Breast epithelium (tissue), 3 donors: ENCODE measurements around the gene OR2T4.

Experiments
- POLR2A ChIP-seq: fragments of 450-650 bp; IDR thresholded peaks from one replicate; pipeline ENCODE4 v1.6.1; 2016; ENCODE audit warnings: antibody characterized with exemption, mild to moderate bottlenecking, moderate library complexity
- POLR2AphosphoS5 ChIP-seq, 3 donors: sonication (generic); formaldehyde crosslinking; IDR thresholded peaks; one replicate each; pipeline ENCODE4 v1.6.1; 2017; ENCODE audit warnings: antibody characterized with exemption in 3 of 3
- TF ChIP-seq, protein P1 (sequence below), 3 donors: fragments of 450-650 bp; IDR thresholded peaks; one replicate each; pipeline ENCODE4 v1.5.1; 2016 to 2017; ENCODE audit warnings: antibody characterized with exemption in 3 of 3, mild to moderate bottlenecking in 3 of 3, moderate library complexity in 3 of 3

- TF ChIP-seq, protein P1, sequence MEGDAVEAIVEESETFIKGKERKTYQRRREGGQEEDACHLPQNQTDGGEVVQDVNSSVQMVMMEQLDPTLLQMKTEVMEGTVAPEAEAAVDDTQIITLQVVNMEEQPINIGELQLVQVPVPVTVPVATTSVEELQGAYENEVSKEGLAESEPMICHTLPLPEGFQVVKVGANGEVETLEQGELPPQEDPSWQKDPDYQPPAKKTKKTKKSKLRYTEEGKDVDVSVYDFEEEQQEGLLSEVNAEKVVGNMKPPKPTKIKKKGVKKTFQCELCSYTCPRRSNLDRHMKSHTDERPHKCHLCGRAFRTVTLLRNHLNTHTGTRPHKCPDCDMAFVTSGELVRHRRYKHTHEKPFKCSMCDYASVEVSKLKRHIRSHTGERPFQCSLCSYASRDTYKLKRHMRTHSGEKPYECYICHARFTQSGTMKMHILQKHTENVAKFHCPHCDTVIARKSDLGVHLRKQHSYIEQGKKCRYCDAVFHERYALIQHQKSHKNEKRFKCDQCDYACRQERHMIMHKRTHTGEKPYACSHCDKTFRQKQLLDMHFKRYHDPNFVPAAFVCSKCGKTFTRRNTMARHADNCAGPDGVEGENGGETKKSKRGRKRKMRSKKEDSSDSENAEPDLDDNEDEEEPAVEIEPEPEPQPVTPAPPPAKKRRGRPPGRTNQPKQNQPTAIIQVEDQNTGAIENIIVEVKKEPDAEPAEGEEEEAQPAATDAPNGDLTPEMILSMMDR (IDR thresholded peaks at IDR 0.05): no peak
- no peak for TF ChIP-seq POLR2A
- TF ChIP-seq POLR2AphosphoS5 (IDR thresholded peaks at IDR 0.05): no peak
Measured at GRCh38 chr1:248359415-248359814, 2.0 kb upstream of the OR2T4 start.
